ENCODE results near the gene FOXL1. TPM values are rescaled to one million over a fixed set of nuclear protein-coding genes. Genes with fewer than 3 reads are reported as not detected.

FOXL1 gene
- total and polyA plus RNA-seq, 9 of the 15 experiments (the other 6 are each of a cell fraction or from before 2014, with no cell fraction given), result not detected

GRCh38 chr16:86565181-86565631 lies 13.1 kb upstream of the FOXL1 start (continued):
- TF ChIP-seq, protein P1, sequence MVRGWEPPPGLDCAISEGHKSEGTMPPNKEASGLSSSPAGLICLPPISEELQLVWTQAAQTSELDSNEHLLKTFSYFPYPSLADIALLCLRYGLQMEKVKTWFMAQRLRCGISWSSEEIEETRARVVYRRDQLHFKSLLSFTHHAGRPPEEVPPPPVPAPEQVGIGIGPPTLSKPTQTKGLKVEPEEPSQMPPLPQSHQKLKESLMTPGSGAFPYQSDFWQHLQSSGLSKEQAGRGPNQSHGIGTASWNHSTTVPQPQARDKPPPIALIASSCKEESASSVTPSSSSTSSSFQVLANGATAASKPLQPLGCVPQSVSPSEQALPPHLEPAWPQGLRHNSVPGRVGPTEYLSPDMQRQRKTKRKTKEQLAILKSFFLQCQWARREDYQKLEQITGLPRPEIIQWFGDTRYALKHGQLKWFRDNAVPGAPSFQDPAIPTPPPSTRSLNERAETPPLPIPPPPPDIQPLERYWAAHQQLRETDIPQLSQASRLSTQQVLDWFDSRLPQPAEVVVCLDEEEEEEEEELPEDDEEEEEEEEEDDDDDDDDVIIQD (CRISPR knock-in tag; IDR thresholded peaks at IDR 0.05), result no peak
- no peak for TF ChIP-seq TRIM24 (IDR thresholded peaks at IDR 0.05)
- TF ChIP-seq, protein P2, sequence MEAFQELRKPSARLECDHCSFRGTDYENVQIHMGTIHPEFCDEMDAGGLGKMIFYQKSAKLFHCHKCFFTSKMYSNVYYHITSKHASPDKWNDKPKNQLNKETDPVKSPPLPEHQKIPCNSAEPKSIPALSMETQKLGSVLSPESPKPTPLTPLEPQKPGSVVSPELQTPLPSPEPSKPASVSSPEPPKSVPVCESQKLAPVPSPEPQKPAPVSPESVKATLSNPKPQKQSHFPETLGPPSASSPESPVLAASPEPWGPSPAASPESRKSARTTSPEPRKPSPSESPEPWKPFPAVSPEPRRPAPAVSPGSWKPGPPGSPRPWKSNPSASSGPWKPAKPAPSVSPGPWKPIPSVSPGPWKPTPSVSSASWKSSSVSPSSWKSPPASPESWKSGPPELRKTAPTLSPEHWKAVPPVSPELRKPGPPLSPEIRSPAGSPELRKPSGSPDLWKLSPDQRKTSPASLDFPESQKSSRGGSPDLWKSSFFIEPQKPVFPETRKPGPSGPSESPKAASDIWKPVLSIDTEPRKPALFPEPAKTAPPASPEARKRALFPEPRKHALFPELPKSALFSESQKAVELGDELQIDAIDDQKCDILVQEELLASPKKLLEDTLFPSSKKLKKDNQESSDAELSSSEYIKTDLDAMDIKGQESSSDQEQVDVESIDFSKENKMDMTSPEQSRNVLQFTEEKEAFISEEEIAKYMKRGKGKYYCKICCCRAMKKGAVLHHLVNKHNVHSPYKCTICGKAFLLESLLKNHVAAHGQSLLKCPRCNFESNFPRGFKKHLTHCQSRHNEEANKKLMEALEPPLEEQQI (IDR thresholded peaks at IDR 0.05), result no peak

GRCh38 chr16:86565644-86566511 lies 12.5 kb upstream of the FOXL1 start:
- Histone ChIP-seq H3K9me3 (replicated peaks; ENCODE audit: control insufficient read depth, insufficient read depth, low read depth, low read length) (no peaks in the 10 kb centered on the region), H3K4me1 (replicated peaks in 1 of 2; ENCODE audit: control insufficient read depth in 2 of 2, insufficient read depth in 2 of 2, low read length in 2 of 2) (peaks cover 0 to 8% of the 10 kb centered on the region in 2 experiments; a peak in 1 of 5 replicates), H3K27ac (ENCODE audit: extremely low read depth, low read depth, low read length) (no peak overlapping the region), H3K79me2 (ENCODE audit: control insufficient read depth, insufficient read depth, low read length) (no peaks in the 10 kb centered on the region), H3K36me3 (ENCODE audit: control insufficient read depth, insufficient read depth, low read length) (no peaks in the 10 kb centered on the region), H3K9me1 (ENCODE audit: control insufficient read depth, insufficient read depth, low read length) (no peaks in the 10 kb centered on the region), H3K9ac (ENCODE audit: insufficient read depth in 1 of 2, low read depth in 2 of 2, low read length in 2 of 2) (no peak overlapping the region), H4K20me1 (replicated peaks; ENCODE audit: control insufficient read depth, insufficient read depth, low read length) (peaks cover 2% of the 10 kb centered on the region; the same call in 1 of the 2 replicates), H3K27me3 (ENCODE audit: control insufficient read depth in 2 of 2, insufficient read depth in 2 of 2, low read length in 2 of 2) (peaks cover 25 to 39% of the 10 kb centered on the region in 2 experiments), H3K4me3 (no peak overlapping the region), H2AFZ (ENCODE audit: low read depth, low read length) (no peak overlapping the region), H3K4me2 (ENCODE audit: insufficient read depth, low read length) (no peak overlapping the region)
- TF ChIP-seq EGR1 (conservative IDR thresholded peaks at IDR 0.05) (no peak), TBP (optimal IDR thresholded peaks at IDR 0.05; ENCODE audit: low read depth, low read length) (no peak), TCF7L2 (IDR thresholded peaks at IDR 0.05; ENCODE audit: low read depth, low read length) (no peak), RHOXF2B (CRISPR knock-in tag; conservative IDR thresholded peaks at IDR 0.05) (no peak), FIP1L1 (IDR thresholded peaks at IDR 0.05; ENCODE audit: low read depth, low read length, poor library complexity, severe bottlenecking) (no peak)
- POLR2A ChIA-PET, result interaction anchor here (0.6 kb wide), 1 partner anchor 12 kb away, joined by 3 read pairs; the partner anchor contains the start of gene FOXL1
- no peak for FAIRE-seq
- no peak for ATAC-seq
- 30% methylated on average over 52 of the region's 53 CpGs for WGBS (ENCODE audit: insufficient coverage, low coverage, missing lambda C conversion rate)
- CTCF ChIA-PET (ENCODE audit: low intra/inter-chr PET ratio), result interaction anchor here (3.1 kb wide), 1 partner anchor 496 kb away, joined by 76 read pairs; no protein-coding TSS in a partner anchor
- intact Hi-C loops (cut with micrococcal nuclease) (loop anchor here (10.0 kb wide), 1 partner anchor 629 kb away; no protein-coding TSS in a partner anchor), in situ Hi-C loops (cut with MboI) (loop anchor here (5.0 to 25.0 kb wide), 3 partner anchors 491 to 1071 kb away; no protein-coding TSS in a partner anchor)
- DNase-seq (ENCODE audit: extremely low read depth in 1 of 4, low spot score in 3 of 4), result no peak
- no TSS peak for BruUV-seq (replicated peaks)

Data from K562 (cell line).